ENCODE results near the gene PLXND1.

The PLXND1 gene

DNA sequence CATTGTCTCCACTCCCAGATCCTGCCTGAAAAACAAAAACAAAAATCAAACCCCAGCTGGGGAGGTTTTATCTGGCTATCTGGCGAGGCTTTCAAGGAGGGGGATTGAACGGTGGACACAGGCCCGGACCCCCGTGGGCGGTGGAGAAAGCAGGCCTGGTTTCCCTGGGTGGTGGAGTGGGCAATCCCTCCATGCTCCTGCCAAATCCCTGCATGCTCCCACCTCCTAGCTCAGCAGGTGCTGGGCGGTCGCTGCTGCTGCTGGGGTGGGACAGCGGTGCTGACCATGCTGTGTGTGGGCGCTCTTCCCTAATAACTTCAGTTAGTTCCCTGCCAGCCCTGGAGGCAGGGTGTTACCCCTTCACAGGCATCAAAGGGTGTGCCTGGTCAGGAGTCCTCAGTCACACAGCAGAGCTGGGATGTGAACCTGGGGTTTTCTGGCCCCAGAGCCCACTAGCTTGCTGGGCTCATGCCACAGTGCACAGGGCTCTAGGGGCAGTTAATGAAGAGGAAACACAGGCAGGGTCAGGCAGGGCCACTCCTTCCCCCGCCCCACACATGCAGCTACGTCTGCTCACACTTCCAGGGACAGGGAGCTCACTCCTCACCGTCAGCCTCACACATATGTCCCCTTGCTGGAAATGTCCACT is 15.9 kb upstream of the PLXND1 start:
- Histone ChIP-seq H3K9ac (ENCODE audit: low read depth, low read length) (no peak overlapping the region), H3K27me3 (ENCODE audit: insufficient read depth, low read length, poor library complexity) (no peaks in the 10 kb centered on the region), H2AFZ (ENCODE audit: low read depth, low read length) (no peak overlapping the region), H4K20me1 (ENCODE audit: insufficient read depth, low read length) (no peaks in the 10 kb centered on the region), H3K79me2 (ENCODE audit: insufficient read depth, low read length) (no peaks in the 10 kb centered on the region), H3K27ac (ENCODE audit: low read length) (no peak overlapping the region), H3K9me3 (ENCODE audit: insufficient read depth, low read length, severe bottlenecking) (no peaks in the 10 kb centered on the region), H3K4me3 (ENCODE audit: low read depth in 1 of 2, low read length in 2 of 2) (no peak overlapping the region), H3K4me2 (ENCODE audit: insufficient read depth, low read length) (no peak overlapping the region), H3K4me1 (ENCODE audit: insufficient read depth, low read length) (peaks cover 4% of the 10 kb centered on the region), H3K36me3 (ENCODE audit: insufficient read depth, low read length) (no peaks in the 10 kb centered on the region)
- ATAC-seq (ENCODE audit: insufficient read depth, low read depth) (no peak), DNase-seq (no peak)
- no peak for TF ChIP-seq CTCF (IDR thresholded peaks at IDR 0.05; ENCODE audit: borderline replicate concordance, extremely low read depth, low read length, poor library complexity, severe bottlenecking)
- no peak for TF ChIP-seq EZH2 (IDR thresholded peaks at IDR 0.05; ENCODE audit: borderline replicate concordance, low read depth, low read length, severe bottlenecking)

DNA sequence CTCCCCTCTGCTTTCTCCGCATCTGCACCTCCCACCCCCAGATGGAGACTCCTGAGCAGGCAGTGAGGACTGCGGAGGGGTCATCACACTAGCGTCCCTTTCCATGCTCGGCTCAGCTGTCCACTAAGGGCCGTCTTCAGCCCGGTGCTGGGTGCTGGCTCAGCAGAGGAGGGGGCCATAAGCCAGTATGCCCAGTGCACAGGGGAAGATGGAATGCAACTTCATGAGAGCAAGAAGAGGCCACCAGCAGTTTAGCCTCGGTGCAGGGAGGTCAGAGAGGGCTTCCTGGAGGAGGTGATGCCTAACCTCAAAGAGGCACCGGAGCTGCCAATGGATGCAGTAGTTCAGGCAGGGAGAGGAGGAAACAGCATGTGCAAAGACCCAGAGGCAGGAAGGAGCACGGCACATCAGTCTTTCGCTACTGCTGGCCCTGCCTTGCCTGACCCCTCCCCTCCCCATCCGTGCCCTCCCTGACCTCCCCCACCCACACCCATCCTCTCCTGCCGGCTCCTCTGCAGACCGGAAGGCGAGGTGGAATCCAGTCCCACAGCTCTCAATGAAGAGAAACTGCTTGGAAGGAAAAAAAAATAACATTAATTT is 15.2 kb upstream of the PLXND1 start:
- Histone ChIP-seq H3K27ac (ENCODE audit: low read length) (no peak overlapping the region), H3K4me1 (ENCODE audit: insufficient read depth, low read length) (peaks cover 4% of the 10 kb centered on the region), H3K36me3 (ENCODE audit: insufficient read depth, low read length) (no peaks in the 10 kb centered on the region), H3K4me3 (ENCODE audit: low read depth in 1 of 2, low read length in 2 of 2) (no peak overlapping the region), H3K9ac (ENCODE audit: low read depth, low read length) (no peak overlapping the region), H3K9me3 (ENCODE audit: insufficient read depth, low read length, severe bottlenecking) (no peaks in the 10 kb centered on the region), H3K4me2 (ENCODE audit: insufficient read depth, low read length) (no peak overlapping the region), H2AFZ (ENCODE audit: low read depth, low read length) (no peak overlapping the region), H3K79me2 (ENCODE audit: insufficient read depth, low read length) (no peaks in the 10 kb centered on the region), H3K27me3 (ENCODE audit: insufficient read depth, low read length, poor library complexity) (no peaks in the 10 kb centered on the region), H4K20me1 (ENCODE audit: insufficient read depth, low read length) (no peaks in the 10 kb centered on the region)
- no peak for ATAC-seq (ENCODE audit: insufficient read depth, low read depth)
- TF ChIP-seq CTCF (IDR thresholded peaks at IDR 0.05; ENCODE audit: borderline replicate concordance, extremely low read depth, low read length, poor library complexity, severe bottlenecking) = no peak
- no peak for TF ChIP-seq EZH2 (IDR thresholded peaks at IDR 0.05; ENCODE audit: borderline replicate concordance, low read depth, low read length, severe bottlenecking)
- DNase-seq = no peak

- H3K4me2 ChIP-seq (ENCODE audit: insufficient read depth, low read length) = no peak overlapping the region
- TF ChIP-seq EZH2 (IDR thresholded peaks at IDR 0.05; ENCODE audit: borderline replicate concordance, low read depth, low read length, severe bottlenecking) (no peak), CTCF (IDR thresholded peaks at IDR 0.05; ENCODE audit: borderline replicate concordance, extremely low read depth, low read length, poor library complexity, severe bottlenecking) (no peak)
- H3K36me3 ChIP-seq (ENCODE audit: insufficient read depth, low read length) = no peaks in the 10 kb centered on the region
- H3K79me2 ChIP-seq (ENCODE audit: insufficient read depth, low read length) = no peaks in the 10 kb centered on the region
- ATAC-seq (ENCODE audit: insufficient read depth, low read depth) (no peak), DNase-seq (no peak)
- H4K20me1 ChIP-seq (ENCODE audit: insufficient read depth, low read length) = no peaks in the 10 kb centered on the region
- H3K4me3 ChIP-seq (ENCODE audit: low read depth in 1 of 2, low read length in 2 of 2) = no peak overlapping the region
- no peak overlapping the region for H3K9ac ChIP-seq (ENCODE audit: low read depth, low read length)
- no peaks in the 10 kb centered on the region for H3K9me3 ChIP-seq (ENCODE audit: insufficient read depth, low read length, severe bottlenecking)
- peaks cover 4% of the 10 kb centered on the region for H3K4me1 ChIP-seq (ENCODE audit: insufficient read depth, low read length)
- H3K27me3 ChIP-seq (ENCODE audit: insufficient read depth, low read length, poor library complexity) = no peaks in the 10 kb centered on the region
- no peak overlapping the region for H2AFZ ChIP-seq (ENCODE audit: low read depth, low read length)
- H3K27ac ChIP-seq (ENCODE audit: low read length) = no peak overlapping the region
Observed at GRCh38 chr3:129620828-129621559, 14.5 kb upstream of the PLXND1 start.
